Measurements from ENCODE around the gene TNS3.

The TNS3 gene

GRCh38 chr7:47518827-47519226 lies 63.1 kb downstream of the TNS3 start:
- no peak for DNase-seq

- no peak for DNase-seq
Observed at GRCh38 chr7:47517821-47518480, 64.0 kb downstream of the TNS3 start.

DNA sequence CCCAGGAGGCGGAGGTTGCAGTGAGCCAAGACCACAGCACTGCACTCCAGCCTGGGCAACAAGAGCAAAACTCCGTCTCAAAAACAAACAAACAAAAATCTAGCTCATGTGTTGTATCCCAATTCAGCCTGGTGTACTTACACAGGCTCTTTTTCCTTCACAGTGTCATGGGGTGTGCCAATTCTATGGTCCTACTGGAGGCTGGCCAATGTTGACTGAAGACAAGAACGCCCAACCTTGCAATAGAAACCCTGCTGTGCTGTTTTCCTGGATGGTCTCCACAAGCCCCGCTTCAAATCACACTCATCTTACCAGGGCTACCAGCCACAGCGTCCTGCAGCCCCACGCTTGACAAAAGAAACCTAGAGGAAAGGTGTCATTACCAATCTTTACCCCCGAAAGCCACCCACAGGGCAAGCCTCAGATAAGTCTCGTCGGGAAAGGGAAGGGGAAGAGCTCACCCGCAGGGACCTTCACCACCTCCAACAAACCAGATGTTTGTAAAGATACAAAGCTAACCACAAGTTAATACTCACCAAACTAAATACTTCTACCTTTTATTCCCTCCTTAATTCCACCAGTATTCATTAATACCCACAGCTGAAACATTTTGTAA lies 64.8 kb downstream of the TNS3 start:
- no peak for DNase-seq

DNA sequence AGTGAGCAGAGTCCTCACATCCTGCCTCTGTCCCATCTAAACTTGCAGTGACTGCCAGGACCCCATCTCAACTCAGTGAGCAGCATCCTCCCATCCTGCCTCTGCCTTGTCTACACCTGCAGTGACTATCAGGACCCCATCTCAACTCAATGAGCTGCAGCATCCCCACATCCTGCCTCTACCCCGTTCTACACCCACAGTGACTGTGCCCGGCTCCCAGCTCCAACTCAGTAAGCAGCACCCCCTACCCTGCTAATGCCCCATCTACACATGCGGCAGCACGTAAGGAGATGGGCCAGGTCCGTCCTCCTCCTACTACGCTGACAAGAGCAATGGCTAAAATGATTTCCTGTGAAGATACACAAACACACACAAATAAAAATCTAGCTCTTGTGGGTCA lies 65.5 kb downstream of the TNS3 start:
- no peak for DNase-seq

DNA sequence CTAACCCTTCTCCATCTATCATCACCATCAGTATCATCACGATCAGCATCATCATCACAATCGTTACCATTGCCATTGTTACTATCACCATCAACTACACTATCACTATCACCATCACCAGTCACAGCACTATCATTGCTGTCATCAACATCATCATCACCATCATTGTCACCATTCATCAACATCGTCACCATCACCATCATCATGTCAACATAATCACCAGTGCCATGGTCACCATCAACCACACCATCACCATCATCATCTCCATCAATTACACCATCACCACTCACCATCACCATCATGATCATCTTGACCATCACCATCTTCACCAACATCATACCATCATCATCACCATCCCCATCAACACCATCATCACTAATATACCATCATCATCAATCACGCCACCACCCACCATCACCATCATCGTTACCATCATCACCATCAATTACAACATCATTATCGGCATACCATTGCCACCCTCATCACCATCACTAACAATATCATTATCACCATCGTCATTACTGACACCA lies 66.5 kb downstream of the TNS3 start:
- DNase-seq = no peak

DNA sequence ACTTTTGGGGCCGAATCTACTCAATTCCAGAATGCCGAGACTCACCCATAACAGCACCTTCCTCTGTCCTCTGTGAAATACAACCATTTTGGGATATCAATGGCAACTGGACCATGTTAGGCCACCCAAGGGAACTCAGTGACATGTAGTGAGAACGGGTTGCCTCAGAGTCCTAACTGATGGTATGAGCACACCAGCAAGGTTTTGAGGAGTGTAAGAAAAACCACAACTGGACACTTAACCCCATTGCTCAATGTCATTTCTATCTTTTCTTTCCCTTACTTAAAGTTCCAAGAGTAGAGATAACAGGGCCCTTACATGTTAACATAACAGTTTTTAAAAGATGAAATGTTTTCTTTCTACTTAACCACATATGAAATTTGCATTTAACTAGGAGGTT lies 67.1 kb downstream of the TNS3 start:
- DNase-seq = no peak

GRCh38 chr7:47514367-47514766 lies 67.5 kb downstream of the TNS3 start:
- DNase-seq = no peak

- DNase-seq = no peak
Observed at GRCh38 chr7:47513741-47514241, 68.1 kb downstream of the TNS3 start.

DNA sequence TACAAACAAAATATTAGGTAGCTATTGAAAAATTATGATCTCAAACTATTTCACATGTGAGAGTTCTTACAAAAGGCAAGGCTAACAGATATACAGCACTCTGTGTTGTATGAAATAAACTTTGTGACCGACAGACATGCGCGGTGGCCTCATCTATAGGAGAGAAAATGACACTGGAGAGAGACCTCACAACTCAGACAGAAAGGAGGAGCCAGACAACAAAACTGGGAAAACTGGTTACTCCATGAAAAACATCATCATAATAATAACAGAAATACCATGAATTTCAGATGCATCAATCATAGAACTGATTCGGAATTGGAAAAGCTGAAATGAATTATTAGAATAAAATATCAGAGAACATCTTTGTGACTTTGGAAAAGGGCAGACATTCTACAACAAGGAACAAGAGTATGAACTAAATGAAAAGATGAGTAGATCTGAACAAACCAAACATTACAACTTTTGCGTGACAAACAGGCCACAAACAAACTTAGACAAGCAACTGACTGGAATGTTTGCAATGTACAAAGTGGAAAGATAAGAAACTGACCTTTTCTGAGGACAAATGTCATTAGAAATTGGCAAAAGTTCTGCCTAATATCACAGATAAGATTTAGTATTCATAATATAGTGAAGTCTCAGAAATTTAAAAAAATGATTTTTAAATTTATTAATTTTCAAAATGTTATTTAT lies 69.3 kb downstream of the TNS3 start:
- no peak for DNase-seq

GRCh38 chr7:47511699-47512370 lies 70.1 kb downstream of the TNS3 start:
- DNase-seq = no peak

GRCh38 chr7:47510786-47511185 lies 71.1 kb downstream of the TNS3 start:
- no peak for DNase-seq

GRCh38 chr7:47510192-47510591 lies 71.7 kb downstream of the TNS3 start:
- no peak for DNase-seq

- DNase-seq = no peak
Observed at GRCh38 chr7:47509571-47509970, 72.3 kb downstream of the TNS3 start.

DNA sequence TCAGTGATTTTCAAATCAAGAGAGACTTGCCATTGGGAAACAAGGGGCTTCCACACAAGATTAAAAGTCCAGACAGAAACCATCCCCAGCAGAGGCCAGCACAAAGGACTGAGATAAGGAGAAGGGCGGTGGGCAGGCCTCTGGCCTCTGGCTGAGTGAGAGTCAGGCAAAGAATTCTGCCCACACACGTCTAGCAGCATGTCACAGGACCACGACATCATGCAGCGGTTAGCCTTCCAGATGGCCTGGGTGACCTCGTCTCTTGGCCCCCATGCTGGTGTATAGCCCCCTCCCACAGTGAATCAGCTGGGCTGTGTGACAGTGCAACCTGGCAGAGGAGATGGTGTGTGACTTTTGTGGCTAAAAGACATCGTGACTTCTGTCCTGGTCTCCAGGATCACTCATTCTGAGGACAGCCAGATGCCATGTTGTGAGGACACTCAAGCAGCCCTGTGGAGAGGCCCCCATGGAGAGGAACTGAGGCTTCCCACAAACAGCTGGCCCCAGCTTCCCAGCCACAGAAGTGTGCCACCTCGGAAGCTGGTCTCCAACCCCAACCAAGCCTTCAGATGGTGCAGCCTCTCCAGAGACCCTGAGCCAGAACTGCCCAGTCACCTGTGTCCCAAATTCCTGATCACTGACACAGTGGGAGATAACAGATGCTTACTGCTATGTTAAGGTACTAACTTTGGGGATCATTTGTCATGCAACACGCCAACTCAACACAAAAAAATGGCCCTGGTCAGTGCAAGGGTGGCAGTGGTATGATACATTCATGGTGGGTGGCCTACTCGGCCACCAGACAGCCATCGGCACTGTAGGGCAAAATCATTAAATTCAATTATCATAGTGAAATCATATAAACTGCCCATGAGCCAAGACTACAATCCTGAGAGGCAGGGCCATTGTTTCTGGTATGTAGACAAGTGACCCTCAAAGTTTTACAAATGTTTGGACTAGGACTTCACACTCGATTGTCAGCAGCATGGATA lies 73.2 kb downstream of the TNS3 start:
- no peak for DNase-seq

GRCh38 chr7:47507522-47507921 lies 74.4 kb downstream of the TNS3 start:
- no peak for DNase-seq

DNA sequence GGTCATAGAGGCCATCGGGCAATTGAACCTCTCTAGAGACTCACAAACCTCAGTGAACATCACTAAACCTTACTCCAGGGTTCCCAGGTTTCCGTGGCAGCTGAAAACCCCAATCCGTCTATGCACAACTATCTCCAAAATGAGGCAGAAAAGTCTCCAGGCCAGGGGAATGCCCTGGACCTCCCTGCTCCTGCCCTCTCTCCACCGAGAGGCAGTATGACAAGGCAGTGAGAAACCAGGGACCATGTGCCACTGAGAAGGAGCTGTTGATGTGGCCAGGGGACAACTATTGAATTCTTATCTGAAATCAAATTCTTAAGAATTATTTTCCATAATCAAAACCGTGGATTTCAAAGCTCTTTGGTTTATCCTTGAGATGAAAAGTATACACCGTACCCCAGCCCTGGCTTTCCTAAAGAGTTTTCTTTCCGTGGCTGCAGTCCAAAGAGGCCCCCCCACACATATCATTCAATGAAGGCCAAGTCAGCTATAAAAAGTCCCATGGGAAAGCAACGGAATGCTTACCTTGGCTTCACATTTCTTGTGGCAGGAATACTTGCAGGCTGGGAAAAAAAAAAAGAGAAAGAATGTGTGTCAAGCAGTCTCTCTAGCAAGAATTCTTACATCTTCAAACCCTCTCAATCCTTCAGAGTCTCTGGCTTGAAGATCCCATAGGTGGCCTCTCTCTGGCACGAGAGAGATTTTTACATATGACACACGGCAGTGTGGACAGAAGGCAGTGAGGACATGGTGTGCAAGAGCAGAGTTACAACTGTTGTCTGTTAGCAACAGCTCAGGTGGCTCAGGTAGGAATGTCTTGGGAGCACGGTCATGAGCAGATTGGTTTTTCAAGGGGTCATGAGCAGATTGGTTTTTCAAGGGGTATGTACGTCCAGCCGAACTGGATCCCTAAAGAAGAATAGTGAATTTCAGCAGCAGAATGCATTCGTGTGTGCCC lies 75.2 kb downstream of the TNS3 start:
- DNase-seq = no peak

DNA sequence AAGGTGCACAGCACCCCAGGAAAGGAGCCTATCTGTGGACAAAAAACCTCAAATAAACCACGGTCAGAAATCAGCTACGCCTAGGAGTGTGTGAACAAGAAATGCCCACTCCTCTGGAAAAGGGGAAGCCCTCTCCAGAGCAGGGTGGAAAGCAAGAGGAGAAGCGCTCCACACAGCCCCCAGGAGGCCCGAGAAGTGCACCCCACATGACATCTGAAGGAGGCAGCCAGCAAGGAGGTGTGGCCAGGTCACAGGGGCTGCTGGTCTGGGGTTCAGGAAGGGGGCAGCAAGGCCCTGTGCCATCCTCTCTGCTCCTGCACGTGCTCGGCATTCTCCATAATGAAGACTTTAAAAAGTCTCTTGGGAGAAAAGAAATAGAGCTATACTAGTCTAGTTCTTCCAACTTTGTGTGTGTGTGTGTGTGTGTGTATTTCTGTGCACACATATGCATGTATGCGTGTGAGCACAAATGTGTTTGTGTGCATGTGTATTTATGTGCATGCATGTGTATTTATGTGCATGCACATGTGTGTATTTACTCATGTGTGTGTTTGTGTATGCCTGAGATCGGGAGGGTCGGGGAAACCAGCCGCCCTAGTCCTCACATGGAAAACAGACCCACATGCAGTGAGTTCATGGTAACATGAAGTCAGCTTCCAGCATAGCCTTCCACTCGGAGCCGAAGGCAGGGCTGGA lies 76.5 kb downstream of the TNS3 start:
- DNase-seq = no peak

- DNase-seq = no peak
Observed at GRCh38 chr7:47504551-47505311, 77.2 kb downstream of the TNS3 start.

DNA sequence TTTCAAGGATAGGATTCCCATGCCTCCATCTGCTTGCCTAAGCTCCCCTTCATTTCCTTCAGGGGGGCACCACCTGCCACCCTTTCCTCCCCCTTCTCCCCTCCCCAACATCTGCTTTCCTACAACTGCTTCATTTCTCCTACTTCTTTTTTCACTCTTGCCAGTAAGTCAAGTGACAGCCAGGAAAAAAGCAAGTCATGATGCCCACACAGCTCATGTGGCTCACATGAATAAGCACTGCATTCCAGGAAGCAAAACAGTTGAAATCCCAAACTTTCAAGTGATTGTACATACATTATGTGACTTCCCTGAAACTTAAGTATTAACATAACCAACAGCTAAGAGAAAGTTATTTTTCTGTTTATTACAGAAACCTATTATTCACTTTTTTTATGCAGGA lies 78.6 kb downstream of the TNS3 start:
- no peak for DNase-seq

All from activated CD8-positive, alpha-beta memory T cell treated with anti-CD3 and anti-CD28 coated beads, Interleukin-2, amount 50 U/mL, for 48 hours (primary cell).